HG02678 (cell line): Measurements from ENCODE around the gene TUNAR.
A peak's percentile ranks its signal among the peaks of the same experiment; 100 is the strongest.

Experiments used
- ATAC-seq: cut with Tn5 transposase; IDR thresholded peaks from one replicate; pipeline ENCODE4 v1.9.1; 2021; ENCODE audit warnings: mild to moderate bottlenecking, moderate library complexity; ENCODE audit not compliant: unreplicated experiment

TUNAR gene

DNA sequence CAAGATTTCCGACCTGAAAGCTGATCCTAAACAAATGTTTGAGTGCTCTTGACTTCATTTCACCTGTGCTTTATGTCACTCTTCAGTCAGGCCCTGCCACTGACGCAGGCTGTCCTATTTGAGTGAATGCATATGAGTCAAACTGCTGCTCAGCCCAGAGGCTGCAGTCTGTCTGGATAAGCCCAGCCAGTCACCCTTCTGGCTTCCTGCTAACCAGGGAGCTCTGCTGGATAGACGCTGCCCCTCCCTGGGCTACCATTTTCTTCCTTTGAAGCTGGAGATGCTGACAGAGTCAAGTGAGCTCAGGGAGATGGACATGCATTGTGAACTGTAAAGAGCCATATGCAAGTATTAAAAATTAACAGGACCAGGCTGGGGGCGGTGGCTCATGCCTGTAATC, 5.1 kb upstream of the TUNAR start:
- no peak for ATAC-seq

DNA sequence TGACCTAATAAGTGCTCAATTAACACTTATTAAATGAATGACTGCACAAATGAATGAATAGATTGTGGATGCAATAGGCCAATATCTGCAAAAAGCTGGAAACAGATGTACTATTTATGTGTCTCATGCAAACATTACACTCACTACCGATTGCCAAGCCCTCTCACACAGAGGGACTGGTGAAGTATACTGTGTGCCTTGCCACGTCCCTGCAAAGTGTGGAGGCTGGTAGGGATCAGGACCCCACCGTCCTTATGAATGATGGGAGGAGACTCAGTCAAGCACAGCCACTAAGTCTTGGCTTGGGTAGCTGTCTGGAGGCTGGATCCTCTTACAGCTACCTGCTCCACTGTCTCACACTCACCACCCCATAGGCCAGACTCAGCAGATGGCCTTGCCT, 3.9 kb upstream of the TUNAR start:
- ATAC-seq = no peak

DNA sequence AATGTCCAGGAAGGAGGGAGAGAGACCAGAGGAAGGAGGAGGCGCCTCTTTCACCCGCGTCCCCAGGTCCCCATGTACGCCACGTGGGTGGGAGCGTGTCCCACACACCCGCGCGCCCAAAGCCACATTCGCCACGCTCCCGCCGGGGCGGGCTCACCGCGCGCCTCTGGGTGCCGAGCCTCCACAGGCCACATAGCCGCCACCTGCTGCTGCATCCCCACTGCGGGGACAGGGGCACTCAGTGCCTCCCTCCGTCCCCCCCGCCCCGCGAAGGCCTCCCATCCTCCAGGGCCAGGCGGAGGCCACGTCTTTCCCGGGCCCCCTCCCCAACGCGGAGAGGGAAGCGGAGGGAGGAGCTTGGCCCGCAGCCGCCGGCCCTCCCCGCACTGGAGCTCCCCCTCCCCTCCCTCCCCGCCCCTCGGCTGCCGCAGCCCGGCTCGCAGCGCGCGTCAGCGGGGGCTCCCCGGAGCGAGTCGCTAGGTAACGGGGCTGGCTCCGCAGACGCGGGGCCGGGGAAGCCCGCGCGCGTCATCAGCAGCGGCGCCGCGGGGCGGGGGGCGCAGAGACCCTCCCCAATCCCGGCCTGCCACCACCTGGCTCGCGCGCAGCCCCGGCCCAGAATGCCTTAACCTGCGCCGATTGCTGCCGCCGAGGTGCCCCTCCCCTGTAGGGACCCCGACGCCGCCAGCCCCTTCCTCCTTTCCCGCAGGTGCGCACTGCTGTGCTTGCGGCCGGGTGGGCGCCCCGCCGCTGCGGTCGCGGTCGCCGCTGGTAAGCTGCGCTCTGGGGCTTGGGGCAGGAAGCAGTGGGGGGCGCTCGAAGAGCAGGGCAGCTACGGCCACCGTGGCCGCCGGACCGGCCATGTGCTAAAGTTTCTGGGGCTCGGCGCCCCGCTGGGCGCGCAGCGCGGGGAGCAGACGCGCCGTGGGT, 536 bp upstream of the TUNAR start:
- ATAC-seq = no peak

DNA sequence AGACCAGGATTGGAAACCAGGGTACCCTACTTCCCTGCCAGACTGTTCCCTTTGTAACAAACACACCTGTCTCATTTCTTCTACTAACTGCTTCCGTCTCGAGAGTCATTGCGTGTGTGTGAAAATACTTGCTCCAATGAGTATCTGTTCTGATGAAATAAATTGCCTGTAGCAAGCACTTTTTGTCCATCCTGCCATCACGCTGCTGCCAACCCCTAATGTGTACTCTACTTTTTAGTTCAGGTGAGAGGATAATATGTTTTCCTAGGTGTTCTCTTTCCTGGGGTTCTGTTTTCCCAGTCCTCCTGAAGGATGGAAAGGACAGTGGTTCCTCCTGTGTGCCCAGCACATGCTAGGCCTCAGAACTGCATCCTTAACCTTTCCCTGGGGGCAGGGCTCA, 1.0 kb downstream of the TUNAR start:
- ATAC-seq = no peak

DNA sequence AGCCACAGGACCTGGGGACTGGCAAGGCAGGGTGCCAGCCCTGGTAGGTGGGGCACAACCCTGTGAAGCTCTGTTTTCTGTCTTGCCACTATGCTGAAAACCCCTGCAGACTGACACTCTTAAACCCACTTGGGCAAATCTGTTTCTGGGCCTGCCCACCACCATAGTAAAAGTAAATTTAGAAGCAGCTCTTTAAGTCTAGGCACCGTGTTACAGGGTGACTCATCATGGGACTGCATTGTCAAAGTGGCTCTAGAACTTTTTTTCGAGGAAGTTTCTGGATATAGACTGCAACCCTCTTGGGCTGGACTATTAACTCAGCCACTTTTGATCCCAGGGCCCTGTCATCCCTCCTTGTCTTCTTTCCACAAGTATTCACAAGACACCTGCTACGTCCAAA, 7.7 kb downstream of the TUNAR start:
- ATAC-seq = no peak

DNA sequence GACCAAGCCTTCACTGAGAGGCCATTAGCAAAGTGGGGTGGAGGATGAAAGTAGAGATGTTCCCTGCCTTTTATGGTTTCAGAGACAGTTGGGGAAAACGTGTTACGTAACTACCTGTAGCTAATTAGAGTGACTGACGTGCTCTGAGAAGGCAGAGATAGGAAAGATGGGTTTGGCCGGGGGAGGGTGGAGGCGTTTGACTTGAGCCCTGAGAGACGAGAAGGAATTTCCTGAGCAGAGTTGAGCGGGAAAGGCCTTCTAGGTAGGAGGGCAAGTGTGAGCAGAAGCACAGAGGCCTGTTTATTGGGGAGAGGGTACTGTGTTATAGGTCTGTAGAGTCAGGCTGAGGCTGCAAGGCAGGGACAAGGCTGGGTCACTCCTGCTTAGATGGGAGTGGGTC, 8.6 kb downstream of the TUNAR start:
- ATAC-seq = no peak

DNA sequence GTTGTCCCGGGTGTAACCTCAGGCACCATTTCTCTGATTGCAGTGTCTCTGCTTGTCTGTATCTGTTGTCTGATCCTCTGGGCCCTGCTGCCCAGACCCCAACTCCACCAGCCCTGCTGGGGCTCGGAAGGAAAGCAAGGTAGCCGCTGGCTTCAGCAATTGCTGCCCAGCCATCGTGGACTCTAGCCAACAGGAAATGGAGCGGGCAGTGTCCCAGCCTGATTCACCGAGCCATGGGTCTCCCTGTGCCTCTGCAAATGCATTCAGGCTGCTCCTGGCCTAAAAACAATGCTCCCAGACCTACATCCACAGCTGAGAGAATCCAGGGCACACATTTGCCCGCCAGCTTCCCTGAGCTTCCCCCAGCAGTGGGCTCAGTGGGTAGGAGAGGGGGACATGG, 9.2 kb downstream of the TUNAR start:
- ATAC-seq = no peak

DNA sequence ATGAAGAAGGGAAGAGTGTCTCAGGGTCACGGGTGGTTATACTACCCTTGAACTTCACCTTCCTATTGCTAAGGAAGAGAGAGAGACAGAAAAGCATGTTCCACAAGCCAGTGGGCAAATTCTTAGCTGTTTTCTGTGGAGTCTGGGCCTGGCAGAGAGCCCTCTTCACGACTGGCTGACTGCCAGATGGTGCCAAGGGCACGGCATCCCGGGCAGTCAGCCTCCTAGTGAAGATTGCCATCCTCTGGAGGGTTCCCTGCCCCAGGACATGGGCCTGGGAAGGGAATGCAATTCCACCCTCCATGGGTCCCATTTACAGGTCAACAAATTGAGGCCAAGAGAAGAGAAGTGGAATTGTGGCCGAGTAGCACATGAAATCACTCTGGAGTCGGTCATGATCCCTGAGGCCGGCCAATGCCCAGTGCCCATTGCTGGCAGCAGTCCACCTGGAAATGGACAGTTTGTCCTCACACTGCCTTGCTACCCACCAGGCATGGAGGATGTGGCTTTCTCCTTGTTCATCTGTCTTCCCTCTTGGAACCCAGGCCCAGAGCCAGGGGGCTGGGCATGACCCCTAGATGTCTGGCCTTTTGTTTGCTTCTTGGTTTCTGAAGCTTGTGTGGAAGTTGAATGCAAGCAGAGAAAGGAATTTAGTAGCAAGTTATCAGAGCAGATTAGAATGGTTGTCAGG, 9.9 kb downstream of the TUNAR start:
- no peak for ATAC-seq

DNA sequence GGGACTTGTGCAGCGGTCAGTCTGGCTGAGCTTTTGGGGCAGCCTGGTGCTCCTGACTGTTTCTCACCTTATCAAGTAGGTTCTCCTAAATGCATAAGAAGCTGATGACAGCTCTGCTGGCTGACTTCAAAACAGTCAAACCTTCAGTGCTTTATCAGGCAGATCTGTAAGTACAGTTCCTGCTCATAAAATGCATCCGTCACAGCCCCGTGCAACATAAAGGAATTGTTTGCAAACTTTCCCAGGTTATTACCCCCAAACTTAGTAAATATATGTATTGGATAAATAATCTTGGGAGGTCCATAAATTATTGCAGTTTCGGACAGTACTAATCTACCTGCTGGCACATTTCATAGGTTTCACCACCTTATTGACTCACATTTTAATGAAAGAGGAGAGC, 10.7 kb downstream of the TUNAR start:
- ATAC-seq = no peak

DNA sequence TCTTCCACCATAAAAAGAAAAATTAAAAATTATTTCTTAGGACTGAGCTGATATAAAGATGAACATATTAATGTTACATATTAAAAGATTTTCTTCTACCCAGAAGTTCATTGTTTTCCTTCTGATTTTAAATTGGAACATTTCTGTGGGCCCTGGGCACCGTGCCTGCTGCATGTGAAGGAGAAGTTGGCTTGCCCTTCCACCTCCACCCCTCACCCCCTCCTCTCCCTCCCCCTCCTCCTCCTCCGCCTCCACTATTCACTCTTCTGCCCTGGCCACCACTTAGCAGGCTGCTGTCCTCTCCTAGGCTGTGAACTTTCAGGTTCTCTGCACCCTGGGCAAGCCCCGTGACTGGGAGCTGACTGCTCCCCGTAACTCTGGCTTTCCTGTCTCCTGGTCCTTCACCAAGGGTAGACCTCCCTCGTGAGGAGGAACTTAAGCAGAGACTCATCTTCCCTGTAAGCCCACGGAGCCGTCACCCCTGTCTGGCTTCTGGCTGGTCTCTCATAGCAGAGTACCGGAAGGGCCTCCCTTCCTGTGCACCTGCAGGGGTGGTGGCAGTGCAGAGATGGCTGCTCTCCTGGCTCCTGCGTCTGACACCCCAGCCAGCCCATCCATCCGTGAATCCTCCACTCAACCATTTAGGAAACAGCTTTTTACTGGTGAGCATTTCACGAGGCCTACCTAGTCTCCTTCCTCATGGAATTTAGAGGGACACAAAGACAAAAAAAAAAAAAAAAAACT, 12.8 kb downstream of the TUNAR start:
- ATAC-seq = no peak

DNA sequence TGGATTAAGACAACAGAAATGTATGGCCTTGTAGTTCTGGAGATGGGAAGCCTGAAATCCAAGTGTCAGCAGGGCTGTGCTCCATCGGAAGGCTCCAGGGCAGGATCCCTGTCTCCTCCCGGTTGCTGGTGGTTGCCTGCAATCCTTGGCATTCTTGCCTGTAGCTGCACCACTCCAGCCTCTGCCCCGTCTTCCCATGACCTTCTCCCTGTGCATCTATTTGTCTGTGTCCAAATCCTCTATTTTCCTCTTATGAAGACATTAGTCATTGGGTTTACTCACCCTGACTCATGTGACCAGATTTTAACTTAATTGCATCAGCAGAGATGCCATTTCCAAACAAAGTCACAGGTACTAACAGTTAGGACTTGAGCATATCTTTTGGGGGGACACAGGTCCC, 15.1 kb downstream of the TUNAR start:
- ATAC-seq = no peak

DNA sequence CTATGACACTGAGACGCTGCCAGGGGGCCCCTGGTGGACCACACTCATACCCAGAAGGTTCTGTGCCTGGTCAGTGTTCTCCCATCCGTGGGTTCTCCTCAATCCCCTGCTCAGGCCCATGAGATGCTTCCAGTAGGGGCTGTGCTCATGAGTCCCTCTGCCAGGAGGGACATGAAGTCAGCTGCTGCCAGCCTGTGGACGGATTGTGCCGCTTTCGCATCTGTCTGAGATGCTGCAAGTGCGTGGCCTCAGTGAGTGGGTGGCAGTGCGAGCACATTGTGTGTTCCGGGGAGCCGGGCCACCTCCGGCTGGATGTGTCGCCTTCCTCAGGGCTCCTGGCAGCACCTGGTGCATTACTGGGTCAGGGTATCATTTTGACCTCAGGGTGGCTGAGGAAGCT, 15.5 kb downstream of the TUNAR start:
- ATAC-seq = no peak

DNA sequence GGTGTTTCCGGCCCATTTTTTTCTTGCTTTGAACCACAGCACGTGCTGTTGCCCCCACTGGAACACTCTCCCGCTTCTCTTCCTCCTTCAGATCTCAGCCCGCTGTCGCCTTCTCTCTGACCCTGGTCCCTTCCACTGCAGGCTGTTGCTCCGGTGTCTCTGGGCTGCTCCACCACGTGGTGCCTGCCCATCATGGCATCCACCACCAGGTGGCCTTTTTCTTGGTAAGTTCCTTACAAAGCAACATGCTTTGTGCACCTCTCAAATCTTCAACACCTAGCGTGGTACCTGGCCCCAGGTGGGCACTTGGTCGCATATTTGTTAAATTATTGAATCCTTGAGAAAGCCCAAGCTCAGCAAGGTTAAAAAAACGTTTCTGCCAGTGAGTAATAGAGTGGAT, 19.1 kb downstream of the TUNAR start:
- peak; percentile 53 for ATAC-seq

DNA sequence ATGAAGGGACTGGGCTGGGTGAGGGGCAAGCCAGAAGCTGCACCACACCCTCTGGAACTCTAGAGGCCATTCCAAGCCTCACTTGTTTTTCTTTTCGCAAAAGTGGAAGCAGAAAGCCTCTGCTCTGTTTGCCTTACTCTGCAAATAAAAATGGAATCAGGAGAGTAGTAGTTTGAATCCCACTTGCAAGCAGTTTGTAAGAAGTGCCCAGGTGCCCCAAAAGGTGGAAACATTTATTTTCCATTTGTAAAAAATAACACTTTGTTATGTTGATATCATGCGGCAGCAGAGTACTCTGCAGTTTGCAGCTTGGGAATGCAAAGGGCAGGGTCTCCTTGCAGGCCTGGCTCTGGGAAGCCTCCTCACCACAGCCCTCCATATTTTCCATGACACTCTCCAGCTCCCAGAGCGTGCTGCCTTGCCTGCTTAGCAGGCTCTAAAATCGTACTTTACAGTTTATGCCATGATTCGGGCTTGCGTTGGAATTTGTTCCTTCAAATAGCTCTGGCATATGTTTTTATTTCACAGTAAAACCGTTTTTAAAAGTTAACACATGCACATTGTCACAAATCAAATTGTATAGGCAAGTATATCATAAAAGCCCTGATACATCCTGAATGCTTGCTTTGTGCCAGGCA, 20.0 kb downstream of the TUNAR start:
- no peak for ATAC-seq

DNA sequence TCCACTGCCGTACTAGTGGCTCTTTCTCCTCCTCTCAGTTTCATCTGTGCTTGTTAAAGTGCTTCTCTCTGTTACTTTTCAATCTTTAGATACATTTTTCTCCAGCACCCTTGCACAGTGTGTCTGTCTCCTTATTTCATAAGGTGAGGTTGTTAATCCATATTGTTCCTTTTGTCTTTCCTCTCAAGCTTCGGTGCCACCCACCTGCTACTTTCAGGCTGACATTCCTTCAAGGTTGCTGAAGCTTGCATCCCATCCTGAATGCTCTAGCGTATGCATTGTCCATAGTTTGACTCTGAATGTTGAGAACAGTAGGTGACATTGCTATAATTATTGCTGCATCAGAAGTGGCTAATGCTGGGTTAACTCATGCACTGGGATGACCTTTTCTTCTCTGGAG, 20.6 kb downstream of the TUNAR start:
- no peak for ATAC-seq

DNA sequence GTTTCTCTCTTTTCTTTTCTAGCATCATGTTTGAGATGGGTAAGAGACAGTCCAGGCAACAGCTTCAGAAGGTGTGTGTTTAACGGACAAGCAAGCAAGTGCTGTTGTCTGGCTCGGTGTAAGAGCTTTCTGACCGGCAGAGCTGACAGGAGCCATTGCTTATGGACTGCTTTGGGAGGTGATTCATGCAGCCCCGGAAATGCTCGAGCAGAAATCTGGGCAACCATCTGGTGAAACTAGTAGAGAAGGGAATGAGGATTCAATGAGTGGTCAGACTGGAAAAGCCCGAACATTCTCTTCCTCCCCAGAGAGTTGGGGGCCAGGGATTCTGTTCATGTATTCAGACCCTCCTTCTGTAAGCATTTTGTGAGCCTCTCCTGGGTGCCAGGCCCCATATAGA, 24.4 kb downstream of the TUNAR start:
- ATAC-seq = no peak

DNA sequence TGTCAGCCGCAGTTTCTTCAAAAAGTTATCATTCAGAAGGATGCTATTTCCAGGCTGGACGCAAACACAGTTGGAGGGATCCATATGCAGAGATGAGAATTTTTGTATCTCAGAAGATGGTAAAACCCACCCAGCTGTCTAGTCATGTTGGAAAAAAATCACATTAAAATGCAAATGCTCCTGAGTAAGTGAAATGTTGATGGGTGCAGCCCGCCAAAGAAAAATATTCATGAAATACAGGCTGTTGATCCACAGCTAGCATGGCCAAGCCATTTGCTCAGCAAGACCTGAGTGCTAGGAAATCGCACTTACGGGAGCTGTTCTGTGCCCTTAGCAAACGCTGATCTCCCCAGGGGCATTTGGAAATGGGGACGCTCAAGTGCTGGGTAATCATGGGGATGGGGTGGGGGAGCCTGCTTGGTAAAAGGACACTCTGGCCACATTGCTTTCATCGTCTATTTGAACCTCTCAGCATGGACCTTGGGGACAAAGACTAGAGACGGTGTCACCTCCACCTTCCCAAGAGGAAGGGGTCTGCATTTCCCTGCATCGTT, 25.7 kb downstream of the TUNAR start:
- no peak for ATAC-seq

DNA sequence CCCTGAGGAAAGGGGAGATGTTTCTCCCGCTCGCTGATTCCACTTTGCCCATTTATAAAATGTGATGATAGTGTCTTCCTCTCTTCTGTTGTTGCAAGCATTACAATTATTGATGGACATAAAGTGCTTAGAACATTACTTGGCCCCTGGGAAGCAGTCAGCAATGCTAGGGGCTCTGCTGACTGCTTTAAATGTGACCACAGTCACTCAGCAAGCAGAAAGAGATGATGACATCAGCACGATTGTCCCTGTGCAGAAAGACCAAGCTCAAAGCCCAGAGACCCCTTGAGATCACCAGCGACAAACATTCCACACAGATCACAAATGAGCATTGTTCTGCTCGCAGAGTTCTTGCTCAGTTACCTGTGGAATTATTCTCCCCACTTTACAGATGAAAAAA, 26.5 kb downstream of the TUNAR start:
- no peak for ATAC-seq

DNA sequence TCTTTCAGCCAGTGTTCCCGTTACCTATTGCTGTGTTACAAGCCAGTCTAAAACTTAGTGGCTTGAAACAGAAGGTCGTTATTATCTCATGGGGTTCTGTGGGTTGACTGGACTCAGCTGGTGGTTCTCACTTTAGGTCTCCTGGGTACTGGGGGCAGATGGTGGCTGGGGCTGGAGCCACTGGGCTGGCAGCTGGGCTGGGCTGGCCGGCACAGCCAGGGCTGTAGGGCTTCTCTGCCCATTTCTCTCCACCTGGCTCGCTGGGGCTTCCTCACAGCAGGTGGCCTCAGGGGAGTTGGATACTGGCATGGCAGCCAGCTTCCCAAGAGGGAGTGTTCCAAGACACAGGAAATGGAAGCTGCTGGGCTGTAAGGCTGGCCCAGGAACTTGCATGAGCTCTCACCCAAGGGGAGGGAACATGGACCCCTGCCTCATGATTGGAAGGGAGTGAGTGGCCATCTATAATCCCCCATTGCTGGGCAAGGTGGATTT, 27.0 kb downstream of the TUNAR start:
- ATAC-seq = no peak

DNA sequence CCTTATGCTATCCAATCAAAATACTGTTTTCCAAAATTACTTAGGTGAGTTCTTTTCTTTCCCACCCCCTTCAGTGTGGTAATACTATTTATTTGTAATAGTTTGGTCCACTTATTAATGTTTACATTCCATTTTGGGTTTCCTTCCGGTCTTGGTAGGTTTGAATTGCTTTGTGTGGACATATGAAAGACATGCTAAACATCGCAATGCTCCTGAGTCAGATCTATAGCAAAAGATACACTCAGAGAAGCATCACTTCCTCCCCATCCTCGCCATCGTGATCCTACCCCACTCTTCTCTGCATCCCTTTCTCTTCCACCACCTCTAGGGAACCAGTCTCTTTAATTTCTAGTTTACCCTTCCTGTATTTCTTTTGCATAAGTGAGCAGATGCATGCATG, 30.0 kb downstream of the TUNAR start:
- no peak for ATAC-seq

DNA sequence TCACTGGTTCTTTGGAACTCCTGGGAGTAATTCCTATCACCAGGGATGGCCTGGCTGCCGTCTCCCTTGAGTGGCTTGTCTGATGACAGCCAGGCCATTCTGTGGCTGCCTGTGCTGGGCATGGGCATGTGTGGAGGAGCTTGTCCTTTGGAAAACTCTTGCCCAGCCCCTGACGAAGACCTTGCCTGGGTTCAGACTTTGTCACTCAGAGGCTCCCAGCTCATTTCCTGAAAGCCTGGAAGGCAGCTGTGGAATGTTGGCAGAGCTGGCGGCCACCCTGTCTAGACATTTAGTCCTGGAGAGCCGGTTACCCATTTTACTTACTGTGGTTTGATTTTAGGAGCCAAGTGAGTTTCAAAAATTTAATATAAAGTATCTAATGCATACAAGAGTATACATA, 34.0 kb downstream of the TUNAR start:
- no peak for ATAC-seq
